GM12878 (cell line): ENCODE data around the gene MCM8. TPM values are rescaled to one million over a fixed set of nuclear protein-coding genes. Genes with fewer than 3 reads are reported as not detected.

Experiments
- ATAC-seq: fragments of 200-7000 bp; cut with Tn5 transposase; 3 replicates; pipeline ENCODE4 v1.9.1; 2020; ENCODE audit warnings: mild to moderate bottlenecking, moderate library complexity
- BruUV-seq: library from RNA; stranded (reverse); fragments of 400-500 nt; replicated peaks from 2 replicates; lab custom pipeline; 2021; lab: Mats Ljungman, UMichigan
- CTCF ChIA-PET: fragments of 300-600 bp; sonication (Branson Sonifier 250); formaldehyde crosslinking; extraction: SDS; loops from one replicate; lab custom pipeline; 2021; ENCODE audit warnings: inconsistent platforms; lab: Yijun Ruan, JAX
- POLR2A ChIA-PET: fragments of 350-600 bp; formaldehyde crosslinking; extraction: SDS; loops from one replicate; lab custom pipeline; 2021; ENCODE audit warnings: inconsistent platforms; lab: Charles Lee
- RAD21 ChIA-PET: fragments of 300-600 bp; sonication (Branson Sonifier 250); formaldehyde crosslinking; loops from one replicate; lab custom pipeline; 2023; ENCODE audit warnings: antibody characterized with exemption; ENCODE audit not compliant: unreplicated experiment; lab: Charles Lee
- SMC1A ChIA-PET: fragments of 300-600 bp; sonication (Branson Sonifier 250); formaldehyde crosslinking; loops from one replicate; lab custom pipeline; 2023; ENCODE audit not compliant: unreplicated experiment, uncharacterized antibody; lab: Charles Lee
- DNase-seq: peaks from one replicate; pipeline ENCODE4 v3.0.0-alpha.2; 2011; ENCODE audit warnings: low read depth, low spot score
- FAIRE-seq: peaks from 3 replicates; lab custom pipeline; 2011; peaks lifted over from hg19 to GRCh38; lab: Jason Lieb, UNC
- H2AFZ ChIP-seq: 2 replicates; pipeline ENCODE4 v1.6.0; 2011; ENCODE audit warnings: low read depth, low read length, control low read depth; ENCODE audit not compliant: control insufficient read depth
- H3K27ac ChIP-seq: 2 replicates; pipeline ENCODE4 v1.5.1; 2011; ENCODE audit warnings: control low read depth; ENCODE audit not compliant: control insufficient read depth, insufficient read depth
- H3K27me3 ChIP-seq, 2 experiments: replicated peaks in 1 of 2; 2 replicates each; pipeline versions ENCODE4 v1.6.0 to v1.6.1; 2011; ENCODE audit warnings: low read length in 1 of 2; ENCODE audit not compliant: control insufficient read depth in 2 of 2, insufficient read depth in 2 of 2
- H3K36me3 ChIP-seq, 2 experiments: 2 replicates each; pipeline ENCODE4 v1.5.1; 2011; ENCODE audit warnings: low read length in 1 of 2; ENCODE audit not compliant: control insufficient read depth in 2 of 2, insufficient read depth in 2 of 2
- H3K4me1 ChIP-seq: 2 replicates; pipeline ENCODE4 v1.6.1; 2011; ENCODE audit warnings: mild to moderate bottlenecking, low read length, moderate library complexity, mixed read lengths; ENCODE audit not compliant: control insufficient read depth, insufficient read depth
- H3K4me2 ChIP-seq: 2 replicates; pipeline ENCODE4 v1.6.0; 2011; ENCODE audit warnings: control low read depth; ENCODE audit not compliant: control insufficient read depth, insufficient read depth
- H3K4me3 ChIP-seq: fragments of 200-600 bp; sonication (generic); 2 replicates; pipeline ENCODE4 v1.5.1; 2016
- H3K79me2 ChIP-seq: 2 replicates; pipeline ENCODE4 v1.6.0; 2011; ENCODE audit warnings: low read length; ENCODE audit not compliant: control insufficient read depth, insufficient read depth
- H3K9ac ChIP-seq: 2 replicates; pipeline ENCODE4 v1.8.0; 2011; ENCODE audit warnings: low read length, control low read depth, mixed read lengths; ENCODE audit not compliant: control insufficient read depth, insufficient read depth
- H3K9me3 ChIP-seq: replicated peaks from 3 replicates; pipeline ENCODE4 v1.5.1; 2011; ENCODE audit warnings: mild to moderate bottlenecking, low read length; ENCODE audit not compliant: control insufficient read depth, insufficient read depth
- H4K20me1 ChIP-seq: 2 replicates; pipeline ENCODE4 v1.6.0; 2011; ENCODE audit not compliant: control insufficient read depth, insufficient read depth
- ATF7 ChIP-seq: fragments of 450-650 bp; IDR thresholded peaks from 2 replicates; pipeline ENCODE4 v1.6.1; 2016; ENCODE audit warnings: low read depth, mild to moderate bottlenecking
- BCL3 ChIP-seq: IDR thresholded peaks from 2 replicates; pipeline ENCODE4 v1.6.1; 2011; ENCODE audit warnings: borderline replicate concordance, low read depth, mild to moderate bottlenecking, moderate library complexity, low read length; ENCODE audit not compliant: insufficient read depth, poor library complexity, severe bottlenecking
- CEBPB ChIP-seq, 2 experiments: fragments of 150-350 bp in 1 of 2; IDR thresholded peaks; 2 replicates each; pipeline ENCODE4 v1.6.1; 2012 to 2014; ENCODE audit warnings: low read depth in 2 of 2, low read length in 2 of 2, borderline replicate concordance in 1 of 2, inconsistent platforms in 1 of 2
- CHD1 ChIP-seq: IDR thresholded peaks from 2 replicates; pipeline ENCODE4 v1.6.1; 2012; ENCODE audit warnings: low read depth, low read length, improper control_type of control experiment
- MEF2A ChIP-seq: IDR thresholded peaks from 2 replicates; pipeline ENCODE4 v1.6.1; 2011; ENCODE audit warnings: low read depth, mild to moderate bottlenecking, low read length, moderate library complexity; ENCODE audit not compliant: insufficient read depth
- RAD21 ChIP-seq: IDR thresholded peaks from 2 replicates; pipeline ENCODE4 v1.6.1; 2011; ENCODE audit warnings: mild to moderate bottlenecking, low read depth, low read length, moderate library complexity; ENCODE audit not compliant: insufficient read depth
- RELA ChIP-seq: fragments of 450-650 bp; IDR thresholded peaks from 2 replicates; pipeline ENCODE4 v1.8.0; 2014; ENCODE audit warnings: borderline replicate concordance; ENCODE audit not compliant: partially characterized antibody
- RUNX3 ChIP-seq: IDR thresholded peaks from 2 replicates; pipeline ENCODE4 v1.6.1; 2012; ENCODE audit warnings: low read length, inconsistent platforms
- SIX5 ChIP-seq: IDR thresholded peaks from 2 replicates; pipeline ENCODE4 v1.6.1; 2011; ENCODE audit warnings: mild to moderate bottlenecking, low read depth, low read length, moderate library complexity; ENCODE audit not compliant: severe bottlenecking
- SMC3 ChIP-seq: IDR thresholded peaks from 2 replicates; pipeline ENCODE4 v1.6.1; 2011; ENCODE audit warnings: low read length, improper control_type of control experiment, borderline replicate concordance
- SPI1 ChIP-seq: IDR thresholded peaks from 2 replicates; pipeline ENCODE4 v1.6.1; 2011; ENCODE audit warnings: low read depth, mild to moderate bottlenecking, low read length, moderate library complexity, borderline replicate concordance; ENCODE audit not compliant: insufficient read depth
- TARDBP ChIP-seq: IDR thresholded peaks from 2 replicates; pipeline ENCODE4 v1.6.1; 2016; ENCODE audit warnings: borderline replicate concordance
- ZNF384 ChIP-seq: IDR thresholded peaks from 2 replicates; pipeline ENCODE4 v1.6.1; 2012; ENCODE audit warnings: low read depth, mild to moderate bottlenecking, low read length, improper control_type of control experiment, borderline replicate concordance
- WGBS: methylation state at CpG from one replicate; pipeline ENCODE4 v1.1.6; 2016; ENCODE audit warnings: low lambda C conversion rate; ENCODE audit not compliant: insufficient replicate concordance, insufficient coverage; ENCODE audit errors: missing lambda C conversion rate; 5-methylcytosine and 5-hydroxymethylcytosine counted together
- in situ Hi-C: fragments of 300-500 bp; cut with MboI; formaldehyde crosslinking; loops from 9 replicates; pipeline ENCODE4 v1.14.3; 2018; ENCODE audit warnings: mixed read lengths
- intact Hi-C: fragments of 100-400 bp; cut with micrococcal nuclease; formaldehyde crosslinking; loops from one replicate; pipeline ENCODE4 v1.14.2; 2022; ENCODE audit not compliant: unreplicated experiment
- polyA plus RNA-seq, 11 experiments: library from polyadenylated mRNA; depleted of rRNA in 4 of 11; unstranded in 6 of 11; stranded (reverse) in 5 of 11; fragments of >200 nt; fragmentation: Nextera tagmentation in 4 of 11; fragmentation: Illumina TruSeq in 1 of 11; extraction: Ambion mirVana in 4 of 11; extraction: Trizol in 1 of 11; gene quantifications; 1 replicate in 1 of 11; 2 replicates in 10 of 11; pipeline versions ENCODE4 v1.2.1 to v1.2.3, GENCODE V29; 2011 to 2016; ENCODE audit warnings: inconsistent platforms in 2 of 11, missing spikeins in 2 of 11, low read depth in 1 of 11
- total RNA-seq, 4 experiments: library from RNA; depleted of rRNA in 3 of 4; stranded (reverse); fragments of >200 nt in 3 of 4; fragmentation: Illumina TruSeq in 1 of 4; extraction: Trizol in 1 of 4; gene quantifications; 2 replicates each; pipeline versions ENCODE4 v1.2.1 to v1.2.3, GENCODE V29; 2013 to 2021
- TF ChIP-seq, protein P1 (sequence below): fragments of 150-350 bp; IDR thresholded peaks from 2 replicates; pipeline ENCODE4 v1.6.1; 2014; ENCODE audit warnings: mild to moderate bottlenecking, low read depth, low read length
- TF ChIP-seq, protein P2 (sequence below): fragments of 450-650 bp; IDR thresholded peaks from 2 replicates; pipeline ENCODE4 v1.6.1; 2018; ENCODE audit warnings: mild to moderate bottlenecking, low read depth, moderate library complexity; ENCODE audit not compliant: partially characterized antibody

Gene MCM8
- total and polyA plus RNA-seq, 10 of the 15 experiments (the other 5 are each of a cell fraction or from before 2014, with no cell fraction given): 3.2 to 28.2 (median 16.0) TPM

- TF ChIP-seq BCL3: no peak
- no peak for TF ChIP-seq RUNX3
- no peak for TF ChIP-seq ATF7
- TF ChIP-seq RAD21: no peak
- no peak for TF ChIP-seq CEBPB (IDR thresholded peaks at IDR 0.05; ENCODE audit: borderline replicate concordance in 1 of 2, low read depth in 2 of 2, low read length in 2 of 2)
- TF ChIP-seq, protein P1, sequence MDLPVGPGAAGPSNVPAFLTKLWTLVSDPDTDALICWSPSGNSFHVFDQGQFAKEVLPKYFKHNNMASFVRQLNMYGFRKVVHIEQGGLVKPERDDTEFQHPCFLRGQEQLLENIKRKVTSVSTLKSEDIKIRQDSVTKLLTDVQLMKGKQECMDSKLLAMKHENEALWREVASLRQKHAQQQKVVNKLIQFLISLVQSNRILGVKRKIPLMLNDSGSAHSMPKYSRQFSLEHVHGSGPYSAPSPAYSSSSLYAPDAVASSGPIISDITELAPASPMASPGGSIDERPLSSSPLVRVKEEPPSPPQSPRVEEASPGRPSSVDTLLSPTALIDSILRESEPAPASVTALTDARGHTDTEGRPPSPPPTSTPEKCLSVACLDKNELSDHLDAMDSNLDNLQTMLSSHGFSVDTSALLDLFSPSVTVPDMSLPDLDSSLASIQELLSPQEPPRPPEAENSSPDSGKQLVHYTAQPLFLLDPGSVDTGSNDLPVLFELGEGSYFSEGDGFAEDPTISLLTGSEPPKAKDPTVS: no peak
Measured at GRCh38 chr20:5969940-5970339, 19.5 kb downstream of the MCM8 start (continued).

GRCh38 chr20:5970381-5970780, 19.9 kb downstream of the MCM8 start:
- no TSS peak for BruUV-seq
- Histone ChIP-seq H3K4me2 (no peak overlapping the region), H3K27ac (no peak overlapping the region), H2AFZ (no peak overlapping the region), H3K79me2 (no peaks in the 10 kb centered on the region), H3K4me1 (no peaks in the 10 kb centered on the region), H3K27me3 (no peaks in the 10 kb centered on the region), H3K36me3 (peaks cover 5 to 26% of the 10 kb centered on the region in 2 experiments), H3K9me3 (no peaks in the 10 kb centered on the region), H4K20me1 (no peaks in the 10 kb centered on the region), H3K9ac (no peak overlapping the region), H3K4me3 (no peak overlapping the region)
- CTCF ChIA-PET: no interaction called here
- RAD21 ChIA-PET: no interaction called here
- WGBS: 97% methylated on average over 2 of the region's 2 CpGs
- ATAC-seq (no peak), FAIRE-seq (no peak), DNase-seq (no peak)
- intact Hi-C loops (no loop called here), in situ Hi-C loops (no loop called here)
- SMC1A ChIA-PET: no interaction called here
- POLR2A ChIA-PET: no interaction called here
- TF ChIP-seq RELA (no peak), MEF2A (no peak), ZNF384 (no peak), SMC3 (no peak), CHD1 (no peak), SPI1 (no peak), SIX5 (no peak), TARDBP (no peak)
- TF ChIP-seq, protein P2, sequence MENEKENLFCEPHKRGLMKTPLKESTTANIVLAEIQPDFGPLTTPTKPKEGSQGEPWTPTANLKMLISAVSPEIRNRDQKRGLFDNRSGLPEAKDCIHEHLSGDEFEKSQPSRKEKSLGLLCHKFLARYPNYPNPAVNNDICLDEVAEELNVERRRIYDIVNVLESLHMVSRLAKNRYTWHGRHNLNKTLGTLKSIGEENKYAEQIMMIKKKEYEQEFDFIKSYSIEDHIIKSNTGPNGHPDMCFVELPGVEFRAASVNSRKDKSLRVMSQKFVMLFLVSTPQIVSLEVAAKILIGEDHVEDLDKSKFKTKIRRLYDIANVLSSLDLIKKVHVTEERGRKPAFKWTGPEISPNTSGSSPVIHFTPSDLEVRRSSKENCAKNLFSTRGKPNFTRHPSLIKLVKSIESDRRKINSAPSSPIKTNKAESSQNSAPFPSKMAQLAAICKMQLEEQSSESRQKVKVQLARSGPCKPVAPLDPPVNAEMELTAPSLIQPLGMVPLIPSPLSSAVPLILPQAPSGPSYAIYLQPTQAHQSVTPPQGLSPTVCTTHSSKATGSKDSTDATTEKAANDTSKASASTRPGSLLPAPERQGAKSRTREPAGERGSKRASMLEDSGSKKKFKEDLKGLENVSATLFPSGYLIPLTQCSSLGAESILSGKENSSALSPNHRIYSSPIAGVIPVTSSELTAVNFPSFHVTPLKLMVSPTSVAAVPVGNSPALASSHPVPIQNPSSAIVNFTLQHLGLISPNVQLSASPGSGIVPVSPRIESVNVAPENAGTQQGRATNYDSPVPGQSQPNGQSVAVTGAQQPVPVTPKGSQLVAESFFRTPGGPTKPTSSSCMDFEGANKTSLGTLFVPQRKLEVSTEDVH: no peak
